HFF-Myc (cell line): ENCODE measurements around the gene FOSL1.

ENCODE experiments used
- DNase-seq: peaks from one replicate; pipeline ENCODE4 v3.0.0-alpha.2; 2011; ENCODE audit warnings: low read depth; ENCODE audit errors: extremely low read depth
- H3K4me3 ChIP-seq: replicated peaks from 2 replicates; pipeline ENCODE4 v1.5.1; 2011; ENCODE audit warnings: low read depth, mild to moderate bottlenecking, control low read depth, low read length
- CTCF ChIP-seq: IDR thresholded peaks from 2 replicates; pipeline ENCODE4 v1.5.1; 2012; ENCODE audit warnings: mild to moderate bottlenecking, low read depth, low read length, control low read depth; ENCODE audit errors: missing control alignments

The FOSL1 gene

GRCh38 chr11:65920372-65920802 lies 20.2 kb upstream of the FOSL1 start:
- peak overlapping the region; percentile 78 for H3K4me3 ChIP-seq
- TF ChIP-seq CTCF = no peak
- DNase-seq = no peak

- no peak for TF ChIP-seq CTCF
- no peak for DNase-seq
- H3K4me3 ChIP-seq = peak overlapping the region; percentile 78
These were observed 19.6 kb upstream of the FOSL1 start for GRCh38 chr11:65919573-65920371.

GRCh38 chr11:65919141-65919572 lies 19.0 kb upstream of the FOSL1 start, which contains the start of gene DRAP1:
DRAP1 (plus strand) TSS chr11:65919426; CDS start chr11:65919502, 76 bp downstream.
- no peak for TF ChIP-seq CTCF
- peak; percentile 82 for DNase-seq
- peak within 1 kb of the TSS; percentile 99 for H3K4me3 ChIP-seq

GRCh38 chr11:65918211-65919140 lies 18.3 kb upstream of the FOSL1 start, which contains the start of gene C11orf68:
C11orf68 (minus strand) TSS chr11:65919062; CDS start chr11:65919031, 31 bp downstream.
- TF ChIP-seq CTCF = no peak
- H3K4me3 ChIP-seq = peak within 1 kb of the TSS; percentile 99
- DNase-seq = no peak

- no peak for DNase-seq
- H3K4me3 ChIP-seq = peak overlapping the region; percentile 99
- no peak for TF ChIP-seq CTCF
These were observed 17.4 kb upstream of the FOSL1 start for GRCh38 chr11:65917434-65918210.

GRCh38 chr11:65917077-65917433 lies 16.9 kb upstream of the FOSL1 start:
- no peak for TF ChIP-seq CTCF
- H3K4me3 ChIP-seq = peak overlapping the region; percentile 99
- no peak for DNase-seq
